Measurements from ENCODE around the gene SLC25A40. TPM values are rescaled to one million over a fixed set of nuclear protein-coding genes. Genes with fewer than 3 reads are reported as not detected.

Gene SLC25A40
- total and polyA plus RNA-seq, 2 of the 13 experiments (the other 11 are each of a cell fraction or from before 2014, with no cell fraction given) = 12.9 to 13.6 TPM

DNA sequence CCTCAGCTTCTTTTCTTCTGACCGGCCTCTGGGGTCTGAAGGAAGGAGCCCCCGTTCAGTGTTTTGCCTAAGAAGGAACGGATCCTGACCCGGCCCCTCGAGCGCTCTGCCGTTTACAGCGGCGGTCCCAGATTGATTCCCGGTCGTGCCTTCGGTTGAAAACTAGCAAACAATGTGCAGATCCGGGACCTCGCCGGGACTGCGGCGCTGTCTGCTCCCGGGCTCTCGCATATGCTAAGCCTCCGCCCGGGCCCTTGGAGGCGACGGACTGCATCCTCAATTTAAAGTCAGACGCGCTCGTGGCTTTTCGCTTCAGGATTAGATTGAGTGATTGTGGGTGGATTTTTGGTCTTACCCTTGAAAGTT lies 692 bp upstream of the SLC25A40 start (continued):
- TF ChIP-seq, protein P1, sequence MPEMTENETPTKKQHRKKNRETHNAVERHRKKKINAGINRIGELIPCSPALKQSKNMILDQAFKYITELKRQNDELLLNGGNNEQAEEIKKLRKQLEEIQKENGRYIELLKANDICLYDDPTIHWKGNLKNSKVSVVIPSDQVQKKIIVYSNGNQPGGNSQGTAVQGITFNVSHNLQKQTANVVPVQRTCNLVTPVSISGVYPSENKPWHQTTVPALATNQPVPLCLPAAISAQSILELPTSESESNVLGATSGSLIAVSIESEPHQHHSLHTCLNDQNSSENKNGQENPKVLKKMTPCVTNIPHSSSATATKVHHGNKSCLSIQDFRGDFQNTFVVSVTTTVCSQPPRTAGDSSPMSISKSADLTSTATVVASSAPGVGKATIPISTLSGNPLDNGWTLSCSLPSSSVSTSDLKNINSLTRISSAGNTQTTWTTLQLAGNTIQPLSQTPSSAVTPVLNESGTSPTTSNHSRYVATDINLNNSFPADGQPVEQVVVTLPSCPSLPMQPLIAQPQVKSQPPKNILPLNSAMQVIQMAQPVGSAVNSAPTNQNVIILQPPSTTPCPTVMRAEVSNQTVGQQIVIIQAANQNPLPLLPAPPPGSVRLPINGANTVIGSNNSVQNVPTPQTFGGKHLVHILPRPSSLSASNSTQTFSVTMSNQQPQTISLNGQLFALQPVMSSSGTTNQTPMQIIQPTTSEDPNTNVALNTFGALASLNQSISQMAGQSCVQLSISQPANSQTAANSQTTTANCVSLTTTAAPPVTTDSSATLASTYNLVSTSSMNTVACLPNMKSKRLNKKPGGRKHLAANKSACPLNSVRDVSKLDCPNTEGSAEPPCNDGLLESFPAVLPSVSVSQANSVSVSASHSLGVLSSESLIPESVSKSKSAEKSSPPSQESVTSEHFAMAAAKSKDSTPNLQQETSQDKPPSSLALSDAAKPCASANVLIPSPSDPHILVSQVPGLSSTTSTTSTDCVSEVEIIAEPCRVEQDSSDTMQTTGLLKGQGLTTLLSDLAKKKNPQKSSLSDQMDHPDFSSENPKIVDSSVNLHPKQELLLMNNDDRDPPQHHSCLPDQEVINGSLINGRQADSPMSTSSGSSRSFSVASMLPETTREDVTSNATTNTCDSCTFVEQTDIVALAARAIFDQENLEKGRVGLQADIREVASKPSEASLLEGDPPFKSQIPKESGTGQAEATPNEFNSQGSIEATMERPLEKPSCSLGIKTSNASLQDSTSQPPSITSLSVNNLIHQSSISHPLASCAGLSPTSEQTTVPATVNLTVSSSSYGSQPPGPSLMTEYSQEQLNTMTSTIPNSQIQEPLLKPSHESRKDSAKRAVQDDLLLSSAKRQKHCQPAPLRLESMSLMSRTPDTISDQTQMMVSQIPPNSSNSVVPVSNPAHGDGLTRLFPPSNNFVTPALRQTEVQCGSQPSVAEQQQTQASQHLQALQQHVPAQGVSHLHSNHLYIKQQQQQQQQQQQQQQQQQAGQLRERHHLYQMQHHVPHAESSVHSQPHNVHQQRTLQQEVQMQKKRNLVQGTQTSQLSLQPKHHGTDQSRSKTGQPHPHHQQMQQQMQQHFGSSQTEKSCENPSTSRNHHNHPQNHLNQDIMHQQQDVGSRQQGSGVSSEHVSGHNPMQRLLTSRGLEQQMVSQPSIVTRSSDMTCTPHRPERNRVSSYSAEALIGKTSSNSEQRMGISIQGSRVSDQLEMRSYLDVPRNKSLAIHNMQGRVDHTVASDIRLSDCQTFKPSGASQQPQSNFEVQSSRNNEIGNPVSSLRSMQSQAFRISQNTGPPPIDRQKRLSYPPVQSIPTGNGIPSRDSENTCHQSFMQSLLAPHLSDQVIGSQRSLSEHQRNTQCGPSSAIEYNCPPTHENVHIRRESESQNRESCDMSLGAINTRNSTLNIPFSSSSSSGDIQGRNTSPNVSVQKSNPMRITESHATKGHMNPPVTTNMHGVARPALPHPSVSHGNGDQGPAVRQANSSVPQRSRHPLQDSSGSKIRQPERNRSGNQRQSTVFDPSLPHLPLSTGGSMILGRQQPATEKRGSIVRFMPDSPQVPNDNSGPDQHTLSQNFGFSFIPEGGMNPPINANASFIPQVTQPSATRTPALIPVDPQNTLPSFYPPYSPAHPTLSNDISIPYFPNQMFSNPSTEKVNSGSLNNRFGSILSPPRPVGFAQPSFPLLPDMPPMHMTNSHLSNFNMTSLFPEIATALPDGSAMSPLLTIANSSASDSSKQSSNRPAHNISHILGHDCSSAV (CRISPR knock-in tag; IDR thresholded peaks at IDR 0.05; ENCODE audit: borderline replicate concordance) = no peak
- TF ChIP-seq KLF13 (CRISPR knock-in tag; IDR thresholded peaks at IDR 0.05) (no peak), ZNF839 (CRISPR knock-in tag; IDR thresholded peaks at IDR 0.05; ENCODE audit: borderline replicate concordance) (no peak)

Measured in HepG2 (cell line).